PFSK-1 (cell line): ENCODE data around the gene DPP9.

Source experiments
- POLR2AphosphoS5 ChIP-seq: IDR thresholded peaks from 2 replicates; pipeline ENCODE4 v1.6.1; 2012; ENCODE audit warnings: low read depth, mild to moderate bottlenecking, control low read depth, low read length, moderate library complexity
- TF ChIP-seq, protein P1 (sequence below), 2 experiments: IDR thresholded peaks; 2 replicates each; pipeline versions ENCODE4 v1.6.1 to v1.8.0; 2011 to 2012; ENCODE audit warnings: low read depth in 2 of 2, low read length in 2 of 2, control low read depth in 1 of 2, inconsistent platforms in 1 of 2, mild to moderate bottlenecking in 1 of 2, moderate library complexity in 1 of 2; ENCODE audit not compliant: insufficient read depth in 1 of 2

- TF ChIP-seq POLR2AphosphoS5, result no peak
- TF ChIP-seq, protein P1, sequence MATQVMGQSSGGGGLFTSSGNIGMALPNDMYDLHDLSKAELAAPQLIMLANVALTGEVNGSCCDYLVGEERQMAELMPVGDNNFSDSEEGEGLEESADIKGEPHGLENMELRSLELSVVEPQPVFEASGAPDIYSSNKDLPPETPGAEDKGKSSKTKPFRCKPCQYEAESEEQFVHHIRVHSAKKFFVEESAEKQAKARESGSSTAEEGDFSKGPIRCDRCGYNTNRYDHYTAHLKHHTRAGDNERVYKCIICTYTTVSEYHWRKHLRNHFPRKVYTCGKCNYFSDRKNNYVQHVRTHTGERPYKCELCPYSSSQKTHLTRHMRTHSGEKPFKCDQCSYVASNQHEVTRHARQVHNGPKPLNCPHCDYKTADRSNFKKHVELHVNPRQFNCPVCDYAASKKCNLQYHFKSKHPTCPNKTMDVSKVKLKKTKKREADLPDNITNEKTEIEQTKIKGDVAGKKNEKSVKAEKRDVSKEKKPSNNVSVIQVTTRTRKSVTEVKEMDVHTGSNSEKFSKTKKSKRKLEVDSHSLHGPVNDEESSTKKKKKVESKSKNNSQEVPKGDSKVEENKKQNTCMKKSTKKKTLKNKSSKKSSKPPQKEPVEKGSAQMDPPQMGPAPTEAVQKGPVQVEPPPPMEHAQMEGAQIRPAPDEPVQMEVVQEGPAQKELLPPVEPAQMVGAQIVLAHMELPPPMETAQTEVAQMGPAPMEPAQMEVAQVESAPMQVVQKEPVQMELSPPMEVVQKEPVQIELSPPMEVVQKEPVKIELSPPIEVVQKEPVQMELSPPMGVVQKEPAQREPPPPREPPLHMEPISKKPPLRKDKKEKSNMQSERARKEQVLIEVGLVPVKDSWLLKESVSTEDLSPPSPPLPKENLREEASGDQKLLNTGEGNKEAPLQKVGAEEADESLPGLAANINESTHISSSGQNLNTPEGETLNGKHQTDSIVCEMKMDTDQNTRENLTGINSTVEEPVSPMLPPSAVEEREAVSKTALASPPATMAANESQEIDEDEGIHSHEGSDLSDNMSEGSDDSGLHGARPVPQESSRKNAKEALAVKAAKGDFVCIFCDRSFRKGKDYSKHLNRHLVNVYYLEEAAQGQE (IDR thresholded peaks at IDR 0.05; ENCODE audit: insufficient read depth in 1 of 2, low read depth in 2 of 2, low read length in 2 of 2), result no peak; a peak in 1 of 4 replicates
These were observed 48.9 kb upstream of the DPP9 start for GRCh38 chr19:4772566-4772965.
